HCT116 (cell line): ENCODE results near the gene KCNN4. TPM values are rescaled to one million over a fixed set of nuclear protein-coding genes. Genes with fewer than 3 reads are reported as not detected.

Experiments used
- ATAC-seq: fragments of 200-7000 bp; cut with Tn5 transposase; 2 replicates; pipeline ENCODE4 v1.9.1; 2020; ENCODE audit warnings: mild to moderate bottlenecking, moderate library complexity
- BruUV-seq: library from RNA; stranded (reverse); fragments of 400-500 nt; replicated peaks from 2 replicates; lab custom pipeline; 2021; lab: Mats Ljungman, UMichigan
- CTCF ChIA-PET: fragments of 300-600 bp; sonication (Branson Sonifier 250); formaldehyde crosslinking; loops from one replicate; lab custom pipeline; 2021; ENCODE audit warnings: antibody characterized with exemption; lab: Charles Lee
- POLR2A ChIA-PET: fragments of 300-600, 350-600 bp; sonication (Branson Sonifier 250); formaldehyde crosslinking; loops from one replicate; lab custom pipeline; 2021; ENCODE audit warnings: antibody characterized with exemption; lab: Charles Lee
- RAD21 ChIA-PET, 2 experiments: fragments of 300-600 bp; sonication (Branson Sonifier 250); formaldehyde crosslinking; loops; one replicate each; lab custom pipeline; 2023; ENCODE audit warnings: low total read pairs in 2 of 2; ENCODE audit not compliant: uncharacterized antibody in 2 of 2, unreplicated experiment in 2 of 2, low non-redundant PET in 1 of 2; lab: Charles Lee
- DNase-seq: peaks from one replicate; pipeline ENCODE4 v3.0.0-alpha.2; 2010; ENCODE audit warnings: low read depth, low spot score
- H2AFZ ChIP-seq: fragments of 200-600 bp; shearing (Covaris generic), sonication (generic); 2 replicates; pipeline ENCODE4 v1.6.1; 2017; ENCODE audit warnings: low read depth, mixed run types, mixed read lengths, antibody characterized with exemption, low read length; ENCODE audit not compliant: poor library complexity, severe bottlenecking
- H3K27ac ChIP-seq: 2 replicates; pipeline ENCODE4 v1.5.1; 2012; ENCODE audit warnings: low read depth, low read length
- H3K27me3 ChIP-seq: fragments of 200-600 bp; sonication (generic); 2 replicates; pipeline ENCODE4 v1.6.1; 2016; ENCODE audit warnings: mixed run types, low read length, mixed read lengths; ENCODE audit not compliant: insufficient read depth
- H3K36me3 ChIP-seq, 2 experiments: fragments of 200-500 bp in 1 of 2; fragments of 200-600 bp in 1 of 2; sonication (Bioruptor generic) in 1 of 2; sonication (generic) in 1 of 2; 2 replicates each; pipeline versions ENCODE4 v1.5.1 to v1.6.1; 2014 to 2016; ENCODE audit warnings: low read length in 2 of 2, inconsistent platforms in 1 of 2, mixed read lengths in 1 of 2, mixed run types in 1 of 2; ENCODE audit not compliant: insufficient read depth in 2 of 2, control insufficient read depth in 1 of 2
- H3K4me1 ChIP-seq, 2 experiments: fragments of 200-600 bp in 1 of 2; sonication (generic) in 1 of 2; 2 replicates each; pipeline versions ENCODE4 v1.5.1 to v1.6.1; 2012 to 2017; ENCODE audit warnings: low read length in 2 of 2, inconsistent platforms in 1 of 2, mild to moderate bottlenecking in 1 of 2, mixed read lengths in 1 of 2, mixed run types in 1 of 2, moderate library complexity in 1 of 2; ENCODE audit not compliant: insufficient read depth in 2 of 2, control insufficient read depth in 1 of 2
- H3K4me2 ChIP-seq: fragments of 200-600 bp; sonication (generic); 2 replicates; pipeline ENCODE4 v1.6.1; 2017; ENCODE audit warnings: mixed run types, low read length, mixed read lengths
- H3K4me3 ChIP-seq, 2 experiments: fragments of 200-600 bp in 1 of 2; sonication (generic) in 1 of 2; replicated peaks in 1 of 2; 2 replicates each; pipeline ENCODE4 v1.5.1; 2011 to 2016; ENCODE audit warnings: low read length in 2 of 2, control low read depth in 1 of 2, low read depth in 1 of 2, mild to moderate bottlenecking in 1 of 2, mixed read lengths in 1 of 2, mixed run types in 1 of 2
- H3K79me2 ChIP-seq: fragments of 200-600 bp; sonication (generic); 2 replicates; pipeline ENCODE4 v1.6.1; 2017; ENCODE audit warnings: mild to moderate bottlenecking, mixed run types, low read length, moderate library complexity, mixed read lengths; ENCODE audit not compliant: insufficient read depth
- H3K9ac ChIP-seq: fragments of 200-600 bp; sonication (generic); 2 replicates; pipeline ENCODE4 v1.6.1; 2016; ENCODE audit warnings: low read length, mixed read lengths
- H3K9me2 ChIP-seq: fragments of 200-600 bp; sonication (generic), shearing (Covaris generic); 2 replicates; pipeline ENCODE4 v1.6.1; 2017; ENCODE audit warnings: mixed run types, mild to moderate bottlenecking, moderate library complexity; ENCODE audit not compliant: insufficient read depth
- H3K9me3 ChIP-seq, 2 experiments: fragments of 200-500 bp in 1 of 2; fragments of 200-600 bp in 1 of 2; sonication (Bioruptor generic) in 1 of 2; sonication (generic) in 1 of 2; 2 replicates each; pipeline ENCODE4 v1.6.1; 2014 to 2017; ENCODE audit warnings: low read length in 2 of 2, mixed read lengths in 2 of 2, inconsistent platforms in 1 of 2, low read depth in 1 of 2, mild to moderate bottlenecking in 1 of 2, mixed run types in 1 of 2, moderate library complexity in 1 of 2; ENCODE audit not compliant: control insufficient read depth in 1 of 2, insufficient read depth in 1 of 2
- H4K20me1 ChIP-seq: fragments of 200-600 bp; sonication (generic), shearing (Covaris generic); 2 replicates; pipeline ENCODE4 v1.6.1; 2017; ENCODE audit warnings: mixed run types, mild to moderate bottlenecking, moderate library complexity; ENCODE audit not compliant: insufficient read depth
- CBX3 ChIP-seq: IDR thresholded peaks from 2 replicates; pipeline ENCODE4 v1.6.1; 2012; ENCODE audit warnings: low read depth
- CEBPB ChIP-seq: IDR thresholded peaks from 2 replicates; pipeline ENCODE4 v1.6.1; 2012; ENCODE audit warnings: low read depth
- EGR1 ChIP-seq: IDR thresholded peaks from 2 replicates; pipeline ENCODE4 v1.6.1; 2012; ENCODE audit warnings: low read depth
- ELF1 ChIP-seq: IDR thresholded peaks from 2 replicates; pipeline ENCODE4 v1.6.1; 2012; ENCODE audit warnings: low read depth, borderline replicate concordance
- EZH2 ChIP-seq: fragments of 200-600 bp; sonication (generic); IDR thresholded peaks from 2 replicates; pipeline ENCODE4 v1.6.1; 2017; ENCODE audit warnings: antibody characterized with exemption, mixed run types
- EZH2phosphoT487 ChIP-seq: fragments of 200-600 bp; IDR thresholded peaks from 2 replicates; pipeline ENCODE4 v1.6.1; 2018; ENCODE audit warnings: antibody characterized with exemption, borderline replicate concordance
- RAD21 ChIP-seq: IDR thresholded peaks from 2 replicates; pipeline ENCODE4 v1.6.1; 2012; ENCODE audit warnings: low read depth, mild to moderate bottlenecking
- REST ChIP-seq: IDR thresholded peaks from 2 replicates; pipeline ENCODE4 v1.6.1; 2012; ENCODE audit warnings: low read depth
- SP1 ChIP-seq: IDR thresholded peaks from 2 replicates; pipeline ENCODE4 v1.6.1; 2012; ENCODE audit warnings: low read depth
- TCF7L2 ChIP-seq: IDR thresholded peaks from 2 replicates; pipeline ENCODE4 v1.7.0; 2011; ENCODE audit warnings: borderline replicate concordance, inconsistent platforms; ENCODE audit not compliant: insufficient read depth, insufficient read length; ENCODE audit errors: extremely low read depth
- YY1 ChIP-seq: IDR thresholded peaks from 2 replicates; pipeline ENCODE4 v1.6.1; 2011; ENCODE audit warnings: low read length, low read depth, moderate library complexity, mild to moderate bottlenecking; ENCODE audit not compliant: insufficient replicate concordance; ENCODE audit errors: extremely low read depth
- ZNF274 ChIP-seq: fragments of 200-500 bp; sonication (Bioruptor generic); IDR thresholded peaks from 2 replicates; pipeline ENCODE4 v1.6.1; 2014; ENCODE audit warnings: mild to moderate bottlenecking, low read depth, low read length, inconsistent platforms
- intact Hi-C: fragments of 100-400 bp; cut with micrococcal nuclease; formaldehyde crosslinking; loops from 2 replicates; pipeline ENCODE4 v1.10.0; 2022
- total RNA-seq: library from RNA; stranded (reverse); gene quantifications from one replicate; pipeline ENCODE4 v1.2.1, GENCODE V29; 2021; ENCODE audit not compliant: unreplicated experiment
- TF ChIP-seq, protein P1 (sequence below): IDR thresholded peaks from 2 replicates; pipeline ENCODE4 v1.6.1; 2011; ENCODE audit warnings: mild to moderate bottlenecking, low read length, moderate library complexity; ENCODE audit not compliant: insufficient replicate concordance; ENCODE audit errors: extremely low read depth

Gene KCNN4
- total RNA-seq, 1 experiment from 2014 or later, result 72.9 TPM

DNA sequence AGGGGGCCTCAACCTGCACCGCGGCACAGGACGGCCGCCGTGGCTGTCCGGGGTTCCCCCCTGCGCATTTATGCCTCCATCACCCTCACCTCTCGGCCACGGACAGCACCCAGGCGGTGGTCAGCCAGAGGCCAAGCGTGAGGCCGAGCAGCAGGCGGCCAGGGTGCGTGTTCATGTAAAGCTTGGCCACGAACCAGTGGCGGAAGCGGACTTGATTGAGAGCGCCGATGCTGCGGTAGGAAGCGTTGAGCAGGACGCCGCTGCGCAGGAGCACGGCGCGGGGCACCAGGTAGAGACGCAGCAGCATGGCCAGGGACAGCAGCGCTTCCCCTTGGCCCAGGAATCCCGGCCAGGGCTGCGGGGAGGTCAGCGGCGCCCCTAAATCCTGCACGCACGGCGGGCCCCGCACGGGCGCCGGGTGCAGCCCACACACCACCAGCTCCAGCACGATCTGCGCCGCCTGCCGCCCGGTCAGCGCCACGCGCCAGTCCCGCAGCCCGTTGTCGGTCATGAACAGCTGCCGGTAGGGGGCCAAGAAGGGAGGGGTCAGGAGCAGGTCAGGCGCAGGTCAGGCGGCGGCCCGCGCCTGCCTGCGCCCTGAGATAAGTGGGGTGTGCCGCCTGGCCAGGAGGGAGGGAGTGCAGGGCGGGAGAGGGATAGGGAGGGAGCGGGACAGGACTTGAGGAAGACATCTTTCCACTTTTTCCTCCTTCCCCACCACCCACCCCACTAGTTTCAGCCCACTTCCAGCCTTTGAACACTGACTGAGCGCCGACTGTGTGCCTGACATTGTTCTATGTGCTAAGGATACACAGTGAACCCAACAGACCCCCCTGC, 6.5 kb downstream of the KCNN4 start:
- intact Hi-C loops, result no loop called here
- BruUV-seq, result no TSS peak
- no peak overlapping the region for H3K9ac ChIP-seq
- no peaks in the 10 kb centered on the region for H3K27me3 ChIP-seq
- H3K9me3 ChIP-seq, result no peaks in the 10 kb centered on the region
- H2AFZ ChIP-seq, result no peak overlapping the region
- no peak for TF ChIP-seq EZH2
- no peak for TF ChIP-seq YY1
- TF ChIP-seq TCF7L2, result no peak
- TF ChIP-seq, protein P1, sequence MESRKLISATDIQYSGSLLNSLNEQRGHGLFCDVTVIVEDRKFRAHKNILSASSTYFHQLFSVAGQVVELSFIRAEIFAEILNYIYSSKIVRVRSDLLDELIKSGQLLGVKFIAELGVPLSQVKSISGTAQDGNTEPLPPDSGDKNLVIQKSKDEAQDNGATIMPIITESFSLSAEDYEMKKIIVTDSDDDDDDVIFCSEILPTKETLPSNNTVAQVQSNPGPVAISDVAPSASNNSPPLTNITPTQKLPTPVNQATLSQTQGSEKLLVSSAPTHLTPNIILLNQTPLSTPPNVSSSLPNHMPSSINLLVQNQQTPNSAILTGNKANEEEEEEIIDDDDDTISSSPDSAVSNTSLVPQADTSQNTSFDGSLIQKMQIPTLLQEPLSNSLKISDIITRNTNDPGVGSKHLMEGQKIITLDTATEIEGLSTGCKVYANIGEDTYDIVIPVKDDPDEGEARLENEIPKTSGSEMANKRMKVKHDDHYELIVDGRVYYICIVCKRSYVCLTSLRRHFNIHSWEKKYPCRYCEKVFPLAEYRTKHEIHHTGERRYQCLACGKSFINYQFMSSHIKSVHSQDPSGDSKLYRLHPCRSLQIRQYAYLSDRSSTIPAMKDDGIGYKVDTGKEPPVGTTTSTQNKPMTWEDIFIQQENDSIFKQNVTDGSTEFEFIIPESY, result no peak
- TF ChIP-seq EZH2phosphoT487, result no peak
- no peak for TF ChIP-seq CEBPB
- no peak for TF ChIP-seq REST
- TF ChIP-seq SP1, result no peak
- TF ChIP-seq RAD21, result no peak
- TF ChIP-seq ELF1, result no peak
- TF ChIP-seq ZNF274, result no peak
- no peak for TF ChIP-seq EGR1
- no peak for TF ChIP-seq CBX3
- ATAC-seq, result no peak
- H4K20me1 ChIP-seq, result no peaks in the 10 kb centered on the region
- H3K4me3 ChIP-seq, result no peak overlapping the region
- no peak overlapping the region; the same call in 1 of the 2 replicates for H3K27ac ChIP-seq
- POLR2A ChIA-PET, result no interaction called here
- peaks cover 71% of the 10 kb centered on the region for H3K79me2 ChIP-seq
- DNase-seq, result no peak
- no peaks in the 10 kb centered on the region for H3K9me2 ChIP-seq
- no peak overlapping the region for H3K4me2 ChIP-seq
- H3K4me1 ChIP-seq, result peaks cover 29 to 34% of the 10 kb centered on the region in 2 experiments
- CTCF ChIA-PET, result interaction anchor here (6.4 kb wide), 1 partner anchor 9 kb away, joined by 38 read pairs; no protein-coding TSS in a partner anchor
- H3K36me3 ChIP-seq, result peaks cover 29 to 52% of the 10 kb centered on the region in 2 experiments
- RAD21 ChIA-PET, result no interaction called here
